ENCODE data around the gene IQSEC1.

GRCh38 chr3:13005301-13005700, 67.9 kb downstream of the IQSEC1 start:
- TF ChIP-seq CTCF (IDR thresholded peaks at IDR 0.05; ENCODE audit: low read depth, low read length) (no peak), POLR2A (IDR thresholded peaks at IDR 0.05; ENCODE audit: extremely low read depth, insufficient read length) (no peak)
